AG08395 (cell line): Measurements from ENCODE around the gene GFER.
A peak's percentile ranks its signal among the peaks of the same experiment; 100 is the strongest.

ENCODE experiments used
- DNase-seq: peaks from one replicate; pipeline ENCODE4 v3.0.0; 2012; ENCODE audit warnings: mixed read lengths, low spot score

The GFER gene

GRCh38 chr16:1990351-1991134, 6.5 kb downstream of the GFER start:
- DNase-seq = no peak

- no peak for DNase-seq
Observed at GRCh38 chr16:1991135-1991551, 7.2 kb downstream of the GFER start.

- DNase-seq = no peak
Observed at GRCh38 chr16:1991588-1991947, 7.6 kb downstream of the GFER start.

- DNase-seq = peak; percentile 93
Observed at GRCh38 chr16:1991948-1992703, 8.1 kb downstream of the GFER start.

DNA sequence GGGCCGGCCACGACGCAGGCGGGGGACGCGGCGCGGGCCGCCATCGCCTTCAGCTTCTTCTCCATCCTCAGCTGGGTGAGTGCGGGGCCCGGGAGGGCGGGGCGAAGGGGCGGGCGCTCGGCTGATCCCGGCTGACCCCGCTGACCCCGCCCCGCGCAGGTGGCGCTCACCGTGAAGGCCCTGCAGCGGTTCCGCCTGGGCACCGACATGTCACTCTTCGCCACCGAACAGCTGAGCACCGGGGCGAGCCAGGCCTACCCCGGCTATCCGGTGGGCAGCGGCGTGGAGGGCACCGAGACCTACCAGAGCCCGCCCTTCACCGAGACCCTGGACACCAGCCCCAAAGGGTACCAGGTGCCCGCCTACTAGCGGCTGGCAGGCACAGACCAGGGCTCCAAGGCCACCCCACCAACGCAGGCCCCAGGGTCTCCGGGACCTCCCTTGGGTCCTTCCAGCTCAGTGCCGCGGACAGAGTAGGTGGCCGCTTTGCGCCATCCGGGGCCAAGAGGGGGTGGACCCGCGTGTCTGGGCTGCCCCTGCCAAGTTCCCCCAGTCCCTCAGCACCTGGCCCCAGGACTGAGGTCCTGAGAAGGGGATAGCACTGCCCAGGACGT, 8.8 kb downstream of the GFER start:
- DNase-seq = no peak

DNA sequence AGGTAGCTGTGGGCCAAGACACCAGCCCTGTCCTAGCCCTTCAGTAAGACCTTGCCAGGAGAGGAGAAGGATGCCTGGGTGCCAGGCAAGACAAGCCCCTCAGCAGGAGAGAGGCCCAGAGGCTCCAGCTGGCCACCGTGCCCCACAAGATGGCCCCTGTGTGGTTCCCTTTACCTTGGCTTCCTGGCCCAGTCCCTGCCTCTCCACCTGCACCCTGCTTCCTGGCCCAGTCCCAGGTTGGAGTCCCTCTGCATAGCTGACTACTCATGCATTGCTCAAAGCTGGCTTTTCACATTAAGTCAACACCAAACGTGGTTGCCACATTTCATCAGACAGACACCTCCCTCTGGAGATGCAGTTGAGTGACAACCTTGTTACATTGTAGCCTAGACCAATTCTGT, 9.7 kb downstream of the GFER start:
- DNase-seq = peak; percentile 28

DNA sequence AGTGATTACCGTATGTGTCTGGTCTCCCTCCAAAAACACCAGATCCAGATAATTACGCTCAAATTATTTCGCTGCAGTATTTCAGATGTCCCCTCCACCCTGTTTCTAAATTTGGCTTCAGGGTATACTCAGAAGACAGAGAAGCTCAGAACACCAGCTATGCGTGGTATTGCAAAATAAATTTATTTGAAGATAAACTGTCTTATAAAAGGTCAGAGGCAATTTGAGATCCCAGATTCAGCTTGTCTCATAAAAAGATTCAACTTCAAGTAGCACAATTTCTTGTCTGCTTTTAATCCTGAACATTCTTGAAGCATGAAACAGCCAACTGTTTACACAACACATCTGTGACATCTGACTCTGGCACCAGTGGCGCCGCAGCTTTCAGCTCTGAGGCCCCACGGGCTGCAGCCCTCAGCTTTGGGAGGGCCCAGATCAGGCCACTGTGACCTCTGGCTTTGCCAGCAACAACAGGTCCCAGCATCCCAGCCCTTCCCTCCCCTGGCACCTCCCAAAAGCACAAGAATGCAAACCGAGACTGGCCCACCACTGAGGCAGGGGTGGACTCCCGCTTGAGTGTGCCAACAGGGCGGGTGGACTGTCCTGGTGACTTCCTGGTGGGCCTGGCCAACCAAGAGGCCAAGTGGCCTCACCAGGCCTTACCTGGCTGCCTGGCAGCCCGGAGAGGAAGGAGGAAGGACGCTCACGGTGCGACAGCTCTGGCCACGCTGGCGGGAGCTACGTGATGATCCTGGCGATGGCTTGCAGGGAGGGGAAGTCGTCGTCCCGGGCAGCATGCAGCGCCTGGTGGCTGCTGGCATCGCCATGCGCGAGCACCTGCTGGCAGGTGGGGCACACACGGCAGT, 13.7 kb downstream of the GFER start:
- DNase-seq = peak; percentile 48

- no peak for DNase-seq
Observed at GRCh38 chr16:1998360-1998835, 14.4 kb downstream of the GFER start.

- DNase-seq = no peak
Observed at GRCh38 chr16:1998852-1999801, 15.1 kb downstream of the GFER start.

- no peak for DNase-seq
Observed at GRCh38 chr16:1999866-2000514, 16.0 kb downstream of the GFER start.

DNA sequence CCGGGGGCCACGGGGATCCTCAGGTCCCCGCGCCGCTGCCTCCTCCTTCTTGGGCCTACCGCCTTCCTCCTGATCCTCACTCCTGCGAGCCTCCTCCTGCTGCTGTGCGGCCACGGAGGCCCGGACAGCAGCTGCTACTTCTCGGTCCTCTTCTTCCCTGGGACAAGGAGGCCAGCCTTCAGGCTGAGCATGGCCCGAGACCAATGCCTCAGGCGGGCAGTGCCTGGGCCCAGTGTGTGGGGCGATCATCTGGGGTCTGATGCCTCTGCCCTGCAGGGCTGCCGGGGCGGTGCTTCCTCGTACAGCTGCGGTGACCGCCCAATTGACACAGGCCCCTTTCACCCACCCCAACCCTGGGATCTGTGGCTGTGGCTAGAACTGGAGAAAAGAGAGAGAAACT, 17.0 kb downstream of the GFER start:
- DNase-seq = no peak

GRCh38 chr16:2001456-2002355, 17.7 kb downstream of the GFER start:
- DNase-seq = no peak

- DNase-seq = no peak
Observed at GRCh38 chr16:2002406-2003230, 18.6 kb downstream of the GFER start.

GRCh38 chr16:2003231-2003826, 19.3 kb downstream of the GFER start:
- no peak for DNase-seq

DNA sequence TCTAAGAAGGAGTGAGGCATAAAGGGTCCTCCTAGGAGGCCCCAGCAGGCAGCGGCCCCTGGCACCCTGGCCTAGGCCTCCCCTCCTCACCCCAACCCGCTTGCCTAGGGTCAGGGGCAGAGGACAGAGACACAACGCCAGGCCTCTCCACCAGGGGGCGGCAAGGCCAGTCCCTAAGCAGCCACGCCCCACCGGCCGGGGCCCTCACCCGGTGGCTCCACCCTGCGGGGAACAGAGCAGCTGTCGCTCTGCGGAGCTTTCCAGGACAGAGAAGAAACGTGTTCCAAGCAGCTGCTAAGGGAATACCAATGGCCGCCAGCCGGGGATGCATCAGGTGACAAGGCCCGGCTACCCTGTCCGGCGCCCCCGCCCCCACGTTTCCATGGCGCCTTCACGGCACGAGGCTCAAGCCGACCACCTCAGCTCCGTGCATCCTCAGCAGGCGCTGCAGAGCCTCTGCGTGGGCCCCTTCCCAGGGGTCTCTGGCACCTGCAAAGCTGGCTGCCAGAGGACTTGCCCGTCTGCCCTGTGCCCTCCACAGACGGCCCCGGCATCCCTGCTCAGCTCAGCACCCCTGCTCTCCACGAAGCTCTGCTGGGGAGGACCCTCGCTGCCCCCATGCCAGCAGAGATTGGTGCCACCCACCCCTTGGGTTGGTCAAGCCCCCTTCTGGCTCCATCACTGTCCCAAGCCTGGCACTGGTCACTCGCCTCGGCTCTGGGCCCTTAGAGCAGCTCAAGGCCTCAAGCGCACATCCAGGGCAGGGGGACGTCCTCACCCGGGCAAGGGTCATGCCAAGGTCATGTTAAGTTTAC, 20.0 kb downstream of the GFER start:
- DNase-seq = peak; percentile 92

DNA sequence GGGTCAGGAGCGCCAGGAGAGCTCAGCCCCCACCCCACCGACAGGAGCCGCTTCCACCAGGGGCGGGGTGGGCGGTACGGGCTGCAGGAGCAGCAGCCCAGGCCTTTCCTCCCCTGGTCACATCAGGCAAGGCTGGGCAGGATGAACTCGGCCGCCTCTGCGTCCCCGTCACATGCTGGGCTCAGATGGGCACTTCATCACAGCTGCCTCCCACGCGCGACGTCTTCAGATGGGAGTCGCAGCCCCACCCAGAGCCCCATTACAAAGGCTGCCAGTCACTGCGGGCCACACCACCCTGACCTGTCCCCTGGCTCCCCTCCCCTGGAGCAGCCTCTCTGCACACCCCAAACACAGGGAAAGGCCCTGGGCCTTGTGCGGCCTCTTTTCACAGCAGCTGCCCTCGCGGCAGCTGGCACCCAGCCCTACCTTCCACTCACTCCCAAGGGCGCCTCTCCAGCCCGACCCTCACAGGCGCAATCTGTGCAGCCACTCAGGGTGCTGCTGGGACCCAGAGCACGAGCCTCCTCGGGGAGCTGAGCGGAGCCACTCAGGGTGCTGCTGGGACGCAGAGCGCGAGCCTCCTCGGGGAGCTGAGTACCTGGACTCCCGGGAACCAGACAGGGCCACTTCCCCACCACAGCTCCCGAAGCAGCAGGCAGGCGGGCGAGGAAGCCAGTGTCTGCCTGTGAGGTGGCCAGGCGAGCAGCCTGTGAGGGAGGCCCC, 21.0 kb downstream of the GFER start:
- no peak for DNase-seq
